ENCODE data around the gene SMOC2. TPM values are rescaled to one million over a fixed set of nuclear protein-coding genes. Genes with fewer than 3 reads are reported as not detected.
A peak's percentile ranks its signal among the peaks of the same experiment; 100 is the strongest.

The SMOC2 gene
- polyA plus RNA-seq, 12 donors, result 59.8 to 133 (median 90.2) TPM; not detected in 1

- no peak for DNase-seq
These were observed 182.8 kb downstream of the SMOC2 start for GRCh38 chr6:168623736-168624135.

DNA sequence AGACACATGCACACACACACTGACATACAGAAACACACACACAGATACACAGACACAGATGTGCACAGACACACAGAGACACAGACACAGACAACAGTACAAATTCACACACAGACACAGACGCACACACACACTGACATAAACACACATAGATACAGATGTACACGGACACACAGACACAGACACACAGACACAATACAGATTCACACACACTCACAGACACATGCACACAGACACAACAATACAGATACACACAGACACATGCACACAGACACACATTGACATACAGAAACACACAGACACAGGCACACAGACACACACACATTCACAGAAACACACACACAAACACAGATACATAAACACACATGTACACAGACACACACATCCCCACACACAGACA, 183.6 kb downstream of the SMOC2 start:
- no peak for DNase-seq

- DNase-seq, result no peak
These were observed 184.0 kb downstream of the SMOC2 start for GRCh38 chr6:168624948-168625347.

- DNase-seq, result no peak
These were observed 184.6 kb downstream of the SMOC2 start for GRCh38 chr6:168625602-168626001.

DNA sequence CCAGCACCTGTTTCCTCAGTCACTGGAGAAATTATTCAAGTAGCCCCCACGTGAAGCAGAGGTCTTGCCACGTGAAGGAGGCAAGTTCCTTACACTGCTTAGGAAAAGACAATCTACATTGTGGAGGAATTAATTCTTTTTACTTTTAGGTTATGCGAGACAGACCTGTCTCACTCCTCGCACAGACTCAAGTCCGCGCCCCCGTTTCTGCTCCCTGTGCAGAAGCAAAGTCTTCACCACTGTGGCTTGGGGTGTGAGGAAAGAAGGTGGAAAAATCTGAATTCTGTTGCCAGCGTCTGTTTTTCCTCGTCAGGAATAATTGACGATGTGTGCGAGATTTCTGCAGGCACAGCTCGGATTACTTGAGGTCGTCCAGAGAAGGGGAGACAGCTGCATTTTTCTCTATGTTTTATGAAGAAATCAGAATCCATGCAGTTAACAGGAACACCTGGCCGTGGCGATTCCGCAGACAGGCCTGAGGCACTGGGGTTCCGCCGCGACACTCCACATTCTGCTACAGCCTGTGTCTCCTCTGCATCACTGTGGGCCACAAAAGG, 185.1 kb downstream of the SMOC2 start:
- DNase-seq, result no peak

GRCh38 chr6:168627506-168628175, 186.7 kb downstream of the SMOC2 start:
- no peak for DNase-seq

DNA sequence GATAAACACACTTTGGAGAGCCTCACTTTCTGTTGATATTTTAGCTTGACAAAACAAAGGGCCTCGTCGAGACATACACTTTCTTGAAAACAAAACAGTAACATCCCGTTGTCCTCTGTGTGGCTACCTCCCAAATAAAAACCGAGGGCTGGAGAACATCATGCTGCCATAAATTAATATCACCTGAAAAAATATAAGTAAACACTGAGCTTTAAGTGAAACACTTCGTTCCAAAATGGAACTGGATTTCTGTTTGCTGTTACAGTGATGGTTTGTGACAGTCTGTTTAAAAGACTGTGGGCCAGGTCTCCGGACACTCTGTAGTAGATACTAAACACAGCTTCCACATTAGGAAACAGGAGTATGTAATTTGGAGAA, 187.2 kb downstream of the SMOC2 start:
- no peak for DNase-seq

- no peak for DNase-seq
These were observed 187.8 kb downstream of the SMOC2 start for GRCh38 chr6:168628732-168629245.

- DNase-seq, result no peak
These were observed 190.6 kb downstream of the SMOC2 start for GRCh38 chr6:168631564-168631963.

- no peak for DNase-seq
These were observed 191.7 kb downstream of the SMOC2 start for GRCh38 chr6:168632694-168633093.

DNA sequence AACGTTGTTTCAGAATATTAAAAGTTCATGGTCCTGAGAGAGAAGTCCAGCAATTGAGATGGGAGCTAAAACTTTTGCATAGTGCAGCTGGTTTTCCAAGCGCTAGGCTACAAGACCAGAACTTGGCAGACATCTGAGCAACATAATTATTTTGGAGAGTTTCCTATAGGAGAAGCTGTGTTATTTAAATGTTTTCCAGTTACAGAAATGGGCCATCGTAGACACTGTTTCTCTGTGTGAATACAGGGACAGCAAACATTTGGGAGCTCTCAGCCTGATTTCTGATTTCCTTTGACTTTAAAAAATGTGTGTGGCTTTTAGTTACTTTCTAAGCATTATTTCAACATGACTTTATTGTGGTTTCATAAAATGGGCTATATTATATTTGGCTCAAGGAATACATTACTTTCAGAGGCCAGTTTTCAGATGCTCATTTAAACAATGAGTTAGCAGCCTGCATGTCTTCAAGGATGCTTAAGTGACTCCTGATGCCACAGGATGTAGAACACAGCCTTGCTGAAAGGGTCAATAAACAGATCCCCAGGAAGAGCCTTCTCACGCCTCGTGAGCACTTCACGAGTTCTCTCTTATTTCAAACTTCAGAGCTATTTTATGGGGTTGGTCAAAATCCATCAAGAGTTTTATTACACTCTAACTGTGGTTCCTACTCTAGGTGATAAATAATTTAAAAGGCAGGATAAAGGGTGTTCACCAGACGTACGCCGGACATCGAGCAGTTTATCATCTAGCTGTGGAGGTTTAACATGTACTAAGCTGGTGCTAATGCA, 193.8 kb downstream of the SMOC2 start:
- peak; percentile 75 for DNase-seq

DNA sequence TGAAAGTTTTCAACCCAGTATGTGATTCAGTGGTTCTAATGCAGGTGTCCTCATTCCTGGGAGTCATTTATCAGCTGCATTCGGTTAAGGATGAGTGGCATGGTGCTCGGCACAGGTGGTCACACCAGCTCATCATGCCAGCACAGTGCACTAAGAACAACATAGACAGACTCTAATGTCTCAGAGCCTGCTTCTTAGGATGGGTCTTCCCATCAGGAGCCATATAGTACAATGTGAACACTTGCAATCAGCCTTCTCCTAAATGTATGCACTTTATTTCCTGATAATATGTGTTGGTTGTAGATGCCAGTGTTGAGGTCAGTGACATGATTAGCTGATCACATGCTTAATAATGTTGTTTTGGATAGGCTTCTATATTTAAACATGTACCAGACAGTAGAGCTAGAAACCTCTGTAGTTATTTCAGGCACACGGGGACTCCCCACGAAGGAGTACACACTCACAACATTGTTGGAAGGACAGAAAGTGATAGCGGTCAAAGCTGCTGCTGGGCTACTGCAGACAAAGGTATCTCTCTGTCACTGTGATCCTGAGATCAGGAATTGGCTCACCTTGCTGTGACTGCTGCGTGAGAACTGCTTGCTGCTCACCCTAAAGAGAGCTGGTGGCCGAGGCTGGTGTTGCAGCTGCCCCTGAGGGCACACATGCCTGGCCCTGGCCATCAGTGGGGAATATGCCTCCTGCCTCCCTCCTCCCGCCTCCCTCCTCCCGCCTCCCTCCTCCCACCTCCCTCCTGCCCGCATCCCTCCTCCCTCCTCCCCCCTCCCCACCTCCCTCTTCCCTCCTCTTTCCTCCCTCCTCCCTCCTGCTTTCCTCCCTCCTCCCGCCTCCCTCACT, 195.4 kb downstream of the SMOC2 start:
- DNase-seq, result no peak

GRCh38 chr6:168637834-168638233, 196.8 kb downstream of the SMOC2 start:
- DNase-seq, result no peak

- peak; percentile 78 for DNase-seq
These were observed 197.7 kb downstream of the SMOC2 start for GRCh38 chr6:168638468-168639271.

DNA sequence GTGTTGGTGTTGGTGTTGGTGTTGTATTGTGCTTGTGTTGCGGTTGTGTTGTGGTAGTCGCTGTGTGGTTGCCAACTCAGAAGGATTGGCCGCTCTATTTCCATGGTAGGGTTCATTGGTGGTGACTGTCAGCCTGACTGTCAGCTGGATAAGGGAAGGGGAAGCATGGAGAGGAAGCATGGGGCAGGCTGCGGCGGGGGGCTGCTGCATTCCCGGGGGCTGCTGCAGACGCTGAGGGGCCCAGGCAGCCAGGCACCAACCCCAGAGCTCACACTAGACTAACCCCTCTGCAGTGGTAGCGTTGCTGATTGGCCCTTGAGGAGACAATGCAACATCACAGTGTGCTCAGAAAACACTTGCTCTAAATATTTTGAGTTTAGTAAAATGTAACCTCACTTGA, 199.2 kb downstream of the SMOC2 start:
- no peak for DNase-seq

DNA sequence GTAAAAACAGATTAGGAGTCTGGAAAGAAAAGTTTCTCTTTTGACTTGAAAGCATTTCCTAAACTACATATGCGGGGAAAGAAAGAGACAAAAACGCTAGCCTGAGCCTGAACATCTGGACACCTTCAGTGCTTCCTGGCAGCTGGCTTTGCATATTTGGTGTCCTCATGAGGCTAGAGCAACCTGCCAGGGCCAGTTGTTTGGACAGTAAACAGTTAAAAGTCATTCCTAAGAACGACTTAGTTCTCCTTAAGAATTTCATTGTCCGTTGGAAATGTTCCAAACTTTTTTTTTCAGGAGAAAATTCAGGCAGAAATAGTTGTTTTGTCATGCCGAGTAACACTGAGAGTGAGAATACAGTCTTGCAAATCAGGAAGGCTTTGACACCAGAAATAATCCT, 199.8 kb downstream of the SMOC2 start:
- DNase-seq, result peak; percentile 77

- no peak for DNase-seq
These were observed 200.5 kb downstream of the SMOC2 start for GRCh38 chr6:168641446-168641845.

GRCh38 chr6:168643401-168643800, 202.4 kb downstream of the SMOC2 start:
- DNase-seq, result no peak

DNA sequence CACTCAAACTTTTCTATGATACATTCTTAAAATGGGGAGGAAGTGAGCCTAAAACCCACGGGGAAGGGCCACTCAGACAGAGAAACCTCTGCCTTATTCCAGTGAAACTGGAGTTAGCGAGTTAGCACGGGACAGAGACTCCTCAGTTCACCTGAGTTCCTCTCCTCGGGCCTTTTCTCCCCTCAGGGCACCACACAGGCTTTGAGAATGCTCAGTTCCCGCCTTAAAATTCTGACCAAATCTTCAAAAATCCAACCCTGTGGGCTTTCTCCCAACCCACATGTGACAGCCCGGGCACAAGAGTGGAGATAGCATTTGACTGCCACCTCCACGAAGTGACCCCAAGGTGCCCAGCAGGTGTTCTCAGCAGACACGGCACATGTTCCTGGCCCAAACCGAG, 204.3 kb downstream of the SMOC2 start:
- DNase-seq, result no peak

DNA sequence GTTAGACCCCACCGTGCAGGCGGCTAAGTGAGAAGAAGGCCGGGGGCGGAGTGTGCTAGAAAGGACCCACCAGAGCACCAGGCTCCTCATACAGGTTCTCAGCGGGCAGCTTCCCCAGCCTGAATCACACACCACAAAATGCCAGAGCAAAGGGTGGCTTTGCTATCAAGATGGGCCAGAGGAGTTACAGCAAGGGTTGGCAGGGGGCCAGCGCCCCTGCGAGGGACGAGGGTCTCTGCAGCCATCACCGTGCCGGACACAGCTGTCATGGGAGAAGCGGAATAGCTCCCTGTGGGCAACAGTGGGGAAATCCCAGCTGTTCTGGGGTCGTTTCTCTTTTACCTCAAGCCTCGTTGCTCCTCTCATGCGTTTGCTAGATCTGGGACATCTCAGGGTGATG, 206.3 kb downstream of the SMOC2 start:
- no peak for DNase-seq

All from muscle of arm (tissue), 12 donors.